Measurements from ENCODE around the gene C7orf25. TPM values are rescaled to one million over a fixed set of nuclear protein-coding genes. Genes with fewer than 3 reads are reported as not detected.

The C7orf25 gene
- polyA plus RNA-seq, 2 of the 4 experiments (the other 2 are of a cell fraction) = 3.0 to 3.7 TPM

DNA sequence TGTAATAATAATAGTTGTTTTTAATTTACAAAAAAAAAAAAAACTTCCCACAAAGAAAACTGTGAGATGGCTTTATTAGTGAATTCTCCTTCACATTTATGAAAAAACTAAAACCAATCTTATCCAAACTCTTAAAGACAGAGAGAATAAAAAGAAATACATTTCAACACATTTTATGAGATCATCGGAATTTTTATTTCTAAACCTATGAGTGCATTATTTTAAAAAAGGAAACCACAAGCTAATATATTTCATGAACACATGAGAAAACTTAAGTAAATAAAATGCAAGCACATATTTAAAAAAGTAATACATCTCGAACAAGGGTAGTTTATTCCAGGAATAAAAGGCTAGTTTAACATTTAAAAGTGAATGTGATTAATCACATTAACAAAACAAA is 31.5 kb downstream of the C7orf25 start:
- WGBS (ENCODE audit: missing lambda C conversion rate) = 55% methylated on average over 2 of the region's 2 CpGs
- Histone ChIP-seq H3K9me3 (no peaks in the 10 kb centered on the region), H3K4me1 (peaks cover 4% of the 10 kb centered on the region; the same call in 1 of the 3 replicates), H3K4me2 (no peak overlapping the region), H3K27ac (no peak overlapping the region), H3K4me3 (no peak overlapping the region)
- FAIRE-seq (no peak), DNase-seq (ENCODE audit: low read depth in 1 of 2, low spot score in 1 of 2) (no peak), ATAC-seq (no peak)
- ChIA-PET POLR2A (no interaction called here), CTCF (interaction anchor here (1.1 to 8.4 kb wide), 2 partner anchors 203 to 938 kb away, joined by 4 to 99 read pairs; no protein-coding TSS in a partner anchor)
- TF ChIP-seq, protein P1, sequence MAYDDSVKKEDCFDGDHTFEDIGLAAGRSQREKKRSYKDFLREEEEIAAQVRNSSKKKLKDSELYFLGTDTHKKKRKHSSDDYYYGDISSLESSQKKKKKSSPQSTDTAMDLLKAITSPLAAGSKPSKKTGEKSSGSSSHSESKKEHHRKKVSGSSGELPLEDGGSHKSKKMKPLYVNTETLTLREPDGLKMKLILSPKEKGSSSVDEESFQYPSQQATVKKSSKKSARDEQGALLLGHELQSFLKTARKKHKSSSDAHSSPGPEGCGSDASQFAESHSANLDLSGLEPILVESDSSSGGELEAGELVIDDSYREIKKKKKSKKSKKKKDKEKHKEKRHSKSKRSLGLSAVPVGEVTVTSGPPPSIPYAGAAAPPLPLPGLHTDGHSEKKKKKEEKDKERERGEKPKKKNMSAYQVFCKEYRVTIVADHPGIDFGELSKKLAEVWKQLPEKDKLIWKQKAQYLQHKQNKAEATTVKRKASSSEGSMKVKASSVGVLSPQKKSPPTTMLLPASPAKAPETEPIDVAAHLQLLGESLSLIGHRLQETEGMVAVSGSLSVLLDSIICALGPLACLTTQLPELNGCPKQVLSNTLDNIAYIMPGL (CRISPR knock-in tag; IDR thresholded peaks at IDR 0.05; ENCODE audit: borderline replicate concordance) = no peak
- no peak for TF ChIP-seq KDM1A (IDR thresholded peaks at IDR 0.05; ENCODE audit: low read depth)
- no peak for TF ChIP-seq CHD4 (IDR thresholded peaks at IDR 0.05; ENCODE audit: borderline replicate concordance)
- TF ChIP-seq RFX5 (IDR thresholded peaks at IDR 0.05) = no peak
- TF ChIP-seq EP300 (IDR thresholded peaks at IDR 0.05) = no peak
- TF ChIP-seq ZSCAN20 (CRISPR knock-in tag; IDR thresholded peaks at IDR 0.05) = no peak
- TF ChIP-seq NR3C1 (IDR thresholded peaks at IDR 0.05) = no peak
- TF ChIP-seq POLR2A (IDR thresholded peaks at IDR 0.05; ENCODE audit: low read length) = no peak
- no peak for TF ChIP-seq ESRRA (IDR thresholded peaks at IDR 0.05; ENCODE audit: borderline replicate concordance, low read length)
- no peak for TF ChIP-seq FOXS1 (CRISPR knock-in tag; IDR thresholded peaks at IDR 0.05)
- TF ChIP-seq HDAC2 (IDR thresholded peaks at IDR 0.05) = no peak
- no peak for TF ChIP-seq PHF8 (IDR thresholded peaks at IDR 0.05; ENCODE audit: borderline replicate concordance, low read depth)
- no peak for TF ChIP-seq BHLHE40 (IDR thresholded peaks at IDR 0.05; ENCODE audit: low read depth, low read length)

DNA sequence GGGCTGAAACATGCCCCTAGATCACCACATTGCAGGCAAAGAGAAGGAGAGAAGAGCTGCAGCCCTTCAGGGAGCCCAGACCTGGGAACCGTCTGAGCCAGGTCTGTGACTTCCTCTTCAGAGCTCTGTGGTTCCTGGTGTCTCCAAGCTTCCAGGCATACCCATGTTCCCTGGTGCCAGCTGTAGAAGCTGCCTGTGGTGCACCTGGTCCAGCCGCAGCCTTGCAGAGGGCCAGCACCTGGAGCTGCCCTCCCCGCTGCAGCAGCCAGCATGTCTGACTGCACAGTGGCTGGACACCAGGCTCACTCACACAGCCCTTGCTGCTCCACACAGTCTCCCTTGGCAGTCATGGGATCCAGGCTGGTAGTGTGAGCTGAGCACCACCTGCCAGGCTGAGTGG is 33.6 kb downstream of the C7orf25 start:
- WGBS (ENCODE audit: missing lambda C conversion rate) = 38% methylated on average over 1 of the region's 3 CpGs
- peak in 1 of 2 experiments; percentile 53; a peak in 3 of 6 replicates for ATAC-seq

More for the DNA sequence above, 33.6 kb downstream of the C7orf25 start:
- no peak overlapping the region for H3K4me2 ChIP-seq
- H3K4me3 ChIP-seq = no peak overlapping the region
- FAIRE-seq (no peak), DNase-seq (ENCODE audit: low read depth in 1 of 2, low spot score in 1 of 2) (no peak)
- TF ChIP-seq, protein P2, sequence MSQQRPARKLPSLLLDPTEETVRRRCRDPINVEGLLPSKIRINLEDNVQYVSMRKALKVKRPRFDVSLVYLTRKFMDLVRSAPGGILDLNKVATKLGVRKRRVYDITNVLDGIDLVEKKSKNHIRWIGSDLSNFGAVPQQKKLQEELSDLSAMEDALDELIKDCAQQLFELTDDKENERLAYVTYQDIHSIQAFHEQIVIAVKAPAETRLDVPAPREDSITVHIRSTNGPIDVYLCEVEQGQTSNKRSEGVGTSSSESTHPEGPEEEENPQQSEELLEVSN (IDR thresholded peaks at IDR 0.05; ENCODE audit: borderline replicate concordance, low read depth) = no peak
- TF ChIP-seq ZNF302 (CRISPR knock-in tag; IDR thresholded peaks at IDR 0.05) = no peak
- TF ChIP-seq, protein P3, sequence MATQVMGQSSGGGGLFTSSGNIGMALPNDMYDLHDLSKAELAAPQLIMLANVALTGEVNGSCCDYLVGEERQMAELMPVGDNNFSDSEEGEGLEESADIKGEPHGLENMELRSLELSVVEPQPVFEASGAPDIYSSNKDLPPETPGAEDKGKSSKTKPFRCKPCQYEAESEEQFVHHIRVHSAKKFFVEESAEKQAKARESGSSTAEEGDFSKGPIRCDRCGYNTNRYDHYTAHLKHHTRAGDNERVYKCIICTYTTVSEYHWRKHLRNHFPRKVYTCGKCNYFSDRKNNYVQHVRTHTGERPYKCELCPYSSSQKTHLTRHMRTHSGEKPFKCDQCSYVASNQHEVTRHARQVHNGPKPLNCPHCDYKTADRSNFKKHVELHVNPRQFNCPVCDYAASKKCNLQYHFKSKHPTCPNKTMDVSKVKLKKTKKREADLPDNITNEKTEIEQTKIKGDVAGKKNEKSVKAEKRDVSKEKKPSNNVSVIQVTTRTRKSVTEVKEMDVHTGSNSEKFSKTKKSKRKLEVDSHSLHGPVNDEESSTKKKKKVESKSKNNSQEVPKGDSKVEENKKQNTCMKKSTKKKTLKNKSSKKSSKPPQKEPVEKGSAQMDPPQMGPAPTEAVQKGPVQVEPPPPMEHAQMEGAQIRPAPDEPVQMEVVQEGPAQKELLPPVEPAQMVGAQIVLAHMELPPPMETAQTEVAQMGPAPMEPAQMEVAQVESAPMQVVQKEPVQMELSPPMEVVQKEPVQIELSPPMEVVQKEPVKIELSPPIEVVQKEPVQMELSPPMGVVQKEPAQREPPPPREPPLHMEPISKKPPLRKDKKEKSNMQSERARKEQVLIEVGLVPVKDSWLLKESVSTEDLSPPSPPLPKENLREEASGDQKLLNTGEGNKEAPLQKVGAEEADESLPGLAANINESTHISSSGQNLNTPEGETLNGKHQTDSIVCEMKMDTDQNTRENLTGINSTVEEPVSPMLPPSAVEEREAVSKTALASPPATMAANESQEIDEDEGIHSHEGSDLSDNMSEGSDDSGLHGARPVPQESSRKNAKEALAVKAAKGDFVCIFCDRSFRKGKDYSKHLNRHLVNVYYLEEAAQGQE (IDR thresholded peaks at IDR 0.05) = no peak
- TF ChIP-seq CEBPB (IDR thresholded peaks at IDR 0.05) = no peak
- TF ChIP-seq GATA3 (IDR thresholded peaks at IDR 0.05; ENCODE audit: borderline replicate concordance) = no peak
- TF ChIP-seq, protein P4, sequence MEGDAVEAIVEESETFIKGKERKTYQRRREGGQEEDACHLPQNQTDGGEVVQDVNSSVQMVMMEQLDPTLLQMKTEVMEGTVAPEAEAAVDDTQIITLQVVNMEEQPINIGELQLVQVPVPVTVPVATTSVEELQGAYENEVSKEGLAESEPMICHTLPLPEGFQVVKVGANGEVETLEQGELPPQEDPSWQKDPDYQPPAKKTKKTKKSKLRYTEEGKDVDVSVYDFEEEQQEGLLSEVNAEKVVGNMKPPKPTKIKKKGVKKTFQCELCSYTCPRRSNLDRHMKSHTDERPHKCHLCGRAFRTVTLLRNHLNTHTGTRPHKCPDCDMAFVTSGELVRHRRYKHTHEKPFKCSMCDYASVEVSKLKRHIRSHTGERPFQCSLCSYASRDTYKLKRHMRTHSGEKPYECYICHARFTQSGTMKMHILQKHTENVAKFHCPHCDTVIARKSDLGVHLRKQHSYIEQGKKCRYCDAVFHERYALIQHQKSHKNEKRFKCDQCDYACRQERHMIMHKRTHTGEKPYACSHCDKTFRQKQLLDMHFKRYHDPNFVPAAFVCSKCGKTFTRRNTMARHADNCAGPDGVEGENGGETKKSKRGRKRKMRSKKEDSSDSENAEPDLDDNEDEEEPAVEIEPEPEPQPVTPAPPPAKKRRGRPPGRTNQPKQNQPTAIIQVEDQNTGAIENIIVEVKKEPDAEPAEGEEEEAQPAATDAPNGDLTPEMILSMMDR (IDR thresholded peaks at IDR 0.05) = no peak
- TF ChIP-seq ZSCAN20 (CRISPR knock-in tag; IDR thresholded peaks at IDR 0.05) = no peak
- TF ChIP-seq PHF8 (IDR thresholded peaks at IDR 0.05; ENCODE audit: borderline replicate concordance, low read depth) = no peak
- no peak for TF ChIP-seq POLR2A (IDR thresholded peaks at IDR 0.05; ENCODE audit: low read length)
- no peak for TF ChIP-seq EHMT2 (IDR thresholded peaks at IDR 0.05; ENCODE audit: low read depth)
- TF ChIP-seq RNF2 (IDR thresholded peaks at IDR 0.05; ENCODE audit: borderline replicate concordance, low read depth) = no peak
- no peak for TF ChIP-seq RARB (CRISPR knock-in tag; IDR thresholded peaks at IDR 0.05)
- no peak for TF ChIP-seq NFE2L2 (conservative IDR thresholded peaks at IDR 0.05; ENCODE audit: low read length)
- TF ChIP-seq HOXB13 (CRISPR knock-in tag; IDR thresholded peaks at IDR 0.05; ENCODE audit: low read depth) = no peak
- TF ChIP-seq, protein P5, sequence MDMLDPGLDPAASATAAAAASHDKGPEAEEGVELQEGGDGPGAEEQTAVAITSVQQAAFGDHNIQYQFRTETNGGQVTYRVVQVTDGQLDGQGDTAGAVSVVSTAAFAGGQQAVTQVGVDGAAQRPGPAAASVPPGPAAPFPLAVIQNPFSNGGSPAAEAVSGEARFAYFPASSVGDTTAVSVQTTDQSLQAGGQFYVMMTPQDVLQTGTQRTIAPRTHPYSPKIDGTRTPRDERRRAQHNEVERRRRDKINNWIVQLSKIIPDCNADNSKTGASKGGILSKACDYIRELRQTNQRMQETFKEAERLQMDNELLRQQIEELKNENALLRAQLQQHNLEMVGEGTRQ (IDR thresholded peaks at IDR 0.05) = no peak
- TF ChIP-seq MAZ (IDR thresholded peaks at IDR 0.05; ENCODE audit: borderline replicate concordance, low read depth, low read length) = no peak
- ChIA-PET POLR2A (no interaction called here), CTCF (interaction anchor here (1.0 to 8.4 kb wide), 8 partner anchors 9 to 961 kb away, joined by 3 to 99 read pairs (median 5); no protein-coding TSS in a partner anchor)
- no peaks in the 10 kb centered on the region for H3K9me3 ChIP-seq
- no peaks in the 10 kb centered on the region for H3K4me1 ChIP-seq
- no peak overlapping the region for H3K27ac ChIP-seq
